ENCODE measurements around the gene FASN.

FASN gene

DNA sequence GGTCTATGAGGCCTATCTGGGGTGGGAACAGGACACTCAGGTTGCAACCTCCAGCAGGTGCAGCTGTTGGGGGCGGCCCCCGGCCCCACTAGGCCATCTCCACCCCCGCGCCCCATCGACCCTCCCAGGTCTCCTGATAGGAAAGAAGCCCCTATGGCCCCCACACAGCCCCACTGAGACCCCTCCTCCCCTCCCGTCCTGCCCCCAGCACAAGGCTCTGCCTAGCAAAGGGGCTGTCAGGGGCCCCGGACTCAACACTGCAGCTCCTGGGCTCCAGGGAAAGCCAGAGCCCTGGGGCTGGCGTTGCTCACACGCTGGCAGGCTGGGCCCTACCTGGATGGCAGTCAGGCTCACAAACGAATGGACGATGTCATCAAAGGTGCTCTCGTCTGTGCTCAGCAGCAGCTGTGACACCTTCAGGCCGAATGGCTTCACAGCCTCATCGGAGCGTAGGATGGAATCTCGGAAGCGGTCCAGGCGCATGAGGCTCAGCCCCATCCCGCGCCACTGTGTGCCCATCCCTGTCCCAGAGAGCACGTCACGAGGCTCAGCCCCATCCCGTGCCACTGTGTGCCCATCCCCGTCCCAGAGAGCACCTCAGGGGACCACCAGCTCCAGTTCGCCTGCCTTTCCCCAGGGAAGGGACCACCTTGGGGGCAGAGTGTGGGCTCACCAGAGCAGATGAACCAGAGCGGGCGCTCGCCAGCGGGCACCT is 7.3 kb downstream of the FASN start:
- no peak overlapping the region for H3K4me3 ChIP-seq (ENCODE audit: low read length)
- DNase-seq (ENCODE audit: low read depth), result no peak
- TF ChIP-seq, protein P1, sequence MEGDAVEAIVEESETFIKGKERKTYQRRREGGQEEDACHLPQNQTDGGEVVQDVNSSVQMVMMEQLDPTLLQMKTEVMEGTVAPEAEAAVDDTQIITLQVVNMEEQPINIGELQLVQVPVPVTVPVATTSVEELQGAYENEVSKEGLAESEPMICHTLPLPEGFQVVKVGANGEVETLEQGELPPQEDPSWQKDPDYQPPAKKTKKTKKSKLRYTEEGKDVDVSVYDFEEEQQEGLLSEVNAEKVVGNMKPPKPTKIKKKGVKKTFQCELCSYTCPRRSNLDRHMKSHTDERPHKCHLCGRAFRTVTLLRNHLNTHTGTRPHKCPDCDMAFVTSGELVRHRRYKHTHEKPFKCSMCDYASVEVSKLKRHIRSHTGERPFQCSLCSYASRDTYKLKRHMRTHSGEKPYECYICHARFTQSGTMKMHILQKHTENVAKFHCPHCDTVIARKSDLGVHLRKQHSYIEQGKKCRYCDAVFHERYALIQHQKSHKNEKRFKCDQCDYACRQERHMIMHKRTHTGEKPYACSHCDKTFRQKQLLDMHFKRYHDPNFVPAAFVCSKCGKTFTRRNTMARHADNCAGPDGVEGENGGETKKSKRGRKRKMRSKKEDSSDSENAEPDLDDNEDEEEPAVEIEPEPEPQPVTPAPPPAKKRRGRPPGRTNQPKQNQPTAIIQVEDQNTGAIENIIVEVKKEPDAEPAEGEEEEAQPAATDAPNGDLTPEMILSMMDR (conservative IDR thresholded peaks at IDR 0.05; ENCODE audit: low read length), result no peak

DNA sequence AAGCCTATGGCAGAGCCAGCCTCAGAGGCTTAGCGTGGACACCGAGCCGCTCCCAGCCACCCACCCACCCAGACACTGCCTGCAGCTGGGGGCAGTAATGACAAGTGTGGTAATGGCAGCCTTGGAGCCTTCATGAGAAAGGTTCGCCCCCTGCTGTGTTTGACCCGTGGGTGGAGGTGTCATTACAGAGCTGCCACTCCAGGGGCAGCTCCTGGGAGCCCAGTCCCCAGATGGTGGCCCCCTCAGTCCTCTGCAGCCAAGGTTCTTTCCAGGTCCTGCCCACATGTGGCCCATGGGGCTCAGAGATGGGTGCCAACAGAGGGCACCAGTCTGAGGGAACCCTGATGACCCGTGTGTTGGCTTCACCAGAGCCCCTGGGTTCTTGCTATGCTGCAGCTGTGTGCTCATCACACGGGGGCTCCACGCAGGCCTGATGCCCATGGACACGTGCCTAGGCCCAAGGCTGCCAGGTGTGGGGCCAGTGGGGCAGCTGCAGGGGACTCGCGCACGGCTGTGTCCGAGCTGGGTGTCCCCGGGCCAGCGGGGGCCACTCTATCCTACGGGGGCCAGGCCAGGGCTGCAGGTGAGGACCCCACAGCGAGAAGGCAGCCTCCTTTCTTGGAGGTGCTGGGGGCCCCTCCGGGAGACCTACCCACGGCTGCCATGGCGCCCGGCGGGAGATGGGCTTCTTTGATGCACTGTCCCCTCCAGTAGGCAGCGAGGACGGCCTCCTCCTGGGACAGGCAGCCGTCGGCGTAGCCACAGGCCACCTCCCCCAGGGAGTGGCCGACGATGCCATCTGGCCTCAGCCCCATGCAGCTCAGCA is 8.1 kb downstream of the FASN start:
- no peak for DNase-seq (ENCODE audit: low read depth)
- TF ChIP-seq, protein P1 (conservative IDR thresholded peaks at IDR 0.05; ENCODE audit: low read length), result no peak
- H3K4me3 ChIP-seq (ENCODE audit: low read length), result no peak overlapping the region

DNA sequence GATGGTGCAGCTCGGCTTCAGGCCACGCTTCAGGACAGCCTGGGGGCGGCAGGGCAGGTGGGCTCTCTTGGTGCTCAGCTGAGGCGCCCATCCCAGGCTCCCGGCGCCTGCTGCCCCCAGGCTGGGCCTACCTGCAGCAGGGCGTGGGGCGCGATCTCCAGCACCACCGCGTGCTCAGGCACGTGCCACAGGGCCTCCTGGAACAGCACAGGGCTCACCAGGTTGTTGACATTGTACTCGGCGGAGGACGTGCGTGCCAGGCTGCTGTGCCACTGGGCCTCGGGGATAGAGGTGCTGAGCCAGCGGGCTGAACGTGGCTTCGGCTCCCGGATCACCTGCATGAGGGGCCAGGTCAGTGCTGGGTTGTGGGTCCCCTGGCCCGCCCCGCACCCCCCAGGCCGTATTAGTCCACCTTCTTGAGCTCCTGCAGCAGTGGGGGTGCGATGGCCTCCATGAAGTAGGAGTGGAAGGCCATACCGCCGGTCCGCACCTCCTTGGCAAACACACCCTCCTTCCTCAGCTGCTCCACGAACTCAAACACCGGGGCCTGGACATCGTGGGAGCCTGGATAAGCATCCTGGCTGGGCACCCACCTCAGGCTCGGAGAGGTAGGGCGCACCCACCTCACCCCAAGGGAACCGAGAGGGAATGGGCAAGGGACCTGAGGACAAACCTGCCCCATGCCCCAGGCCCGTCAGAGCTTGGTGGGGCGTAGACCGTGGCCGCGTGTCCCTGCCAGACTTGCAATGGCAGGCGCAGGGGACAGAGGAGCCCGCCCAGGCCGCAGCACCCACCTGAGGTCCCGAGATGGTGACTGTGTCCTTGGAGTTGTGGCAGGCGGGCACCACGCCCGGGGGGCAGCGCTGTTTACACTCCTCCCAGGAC is 9.0 kb downstream of the FASN start:
- no peak for DNase-seq (ENCODE audit: low read depth)
- no peak overlapping the region for H3K4me3 ChIP-seq (ENCODE audit: low read length)
- TF ChIP-seq, protein P1 (conservative IDR thresholded peaks at IDR 0.05; ENCODE audit: low read length), result no peak

DNA sequence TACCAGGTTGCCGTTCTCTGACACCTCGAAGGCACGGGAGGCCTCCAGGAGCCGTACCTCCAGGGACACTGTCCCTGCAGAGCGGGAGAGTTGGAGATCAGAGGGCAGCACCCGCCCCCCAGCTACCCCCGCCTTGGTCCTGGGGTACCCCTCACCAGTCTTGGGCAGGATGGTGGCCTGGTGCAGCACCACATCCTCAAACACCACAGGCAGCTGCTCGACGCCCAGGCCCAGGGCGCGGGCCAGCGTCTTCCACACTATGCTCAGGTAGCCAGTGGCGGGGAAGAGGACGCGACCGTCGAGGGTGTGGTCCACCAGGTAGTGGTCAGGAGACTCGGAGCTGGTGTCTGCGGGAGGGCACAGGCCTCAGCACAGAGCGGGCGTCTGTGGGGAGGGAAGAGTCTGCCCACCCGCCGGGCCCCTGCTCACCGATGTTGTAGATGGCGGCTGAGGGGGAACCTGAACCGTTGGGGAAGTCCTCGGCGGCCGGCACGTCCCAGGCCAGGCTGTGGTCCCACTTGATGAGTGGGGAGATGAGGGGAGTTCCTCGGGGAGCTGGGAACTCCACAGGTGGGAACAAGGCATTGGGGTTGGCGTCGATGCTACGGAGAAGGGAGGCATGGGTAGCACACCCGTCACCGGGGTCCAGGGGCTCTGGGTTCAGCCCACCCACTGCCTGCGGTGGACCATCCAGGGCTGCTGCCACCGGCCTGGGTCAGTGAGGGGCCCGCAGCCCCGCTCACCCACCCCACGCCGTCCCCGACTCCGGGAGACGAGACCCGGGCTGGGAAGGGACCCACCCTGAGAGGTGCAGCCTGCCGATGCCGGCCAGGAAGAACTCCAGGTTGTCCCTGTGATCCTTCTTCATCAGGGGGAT is 9.8 kb downstream of the FASN start:
- H3K4me3 ChIP-seq (ENCODE audit: low read length), result no peak overlapping the region
- no peak for DNase-seq (ENCODE audit: low read depth)
- TF ChIP-seq, protein P1 (conservative IDR thresholded peaks at IDR 0.05; ENCODE audit: low read length), result no peak

DNA sequence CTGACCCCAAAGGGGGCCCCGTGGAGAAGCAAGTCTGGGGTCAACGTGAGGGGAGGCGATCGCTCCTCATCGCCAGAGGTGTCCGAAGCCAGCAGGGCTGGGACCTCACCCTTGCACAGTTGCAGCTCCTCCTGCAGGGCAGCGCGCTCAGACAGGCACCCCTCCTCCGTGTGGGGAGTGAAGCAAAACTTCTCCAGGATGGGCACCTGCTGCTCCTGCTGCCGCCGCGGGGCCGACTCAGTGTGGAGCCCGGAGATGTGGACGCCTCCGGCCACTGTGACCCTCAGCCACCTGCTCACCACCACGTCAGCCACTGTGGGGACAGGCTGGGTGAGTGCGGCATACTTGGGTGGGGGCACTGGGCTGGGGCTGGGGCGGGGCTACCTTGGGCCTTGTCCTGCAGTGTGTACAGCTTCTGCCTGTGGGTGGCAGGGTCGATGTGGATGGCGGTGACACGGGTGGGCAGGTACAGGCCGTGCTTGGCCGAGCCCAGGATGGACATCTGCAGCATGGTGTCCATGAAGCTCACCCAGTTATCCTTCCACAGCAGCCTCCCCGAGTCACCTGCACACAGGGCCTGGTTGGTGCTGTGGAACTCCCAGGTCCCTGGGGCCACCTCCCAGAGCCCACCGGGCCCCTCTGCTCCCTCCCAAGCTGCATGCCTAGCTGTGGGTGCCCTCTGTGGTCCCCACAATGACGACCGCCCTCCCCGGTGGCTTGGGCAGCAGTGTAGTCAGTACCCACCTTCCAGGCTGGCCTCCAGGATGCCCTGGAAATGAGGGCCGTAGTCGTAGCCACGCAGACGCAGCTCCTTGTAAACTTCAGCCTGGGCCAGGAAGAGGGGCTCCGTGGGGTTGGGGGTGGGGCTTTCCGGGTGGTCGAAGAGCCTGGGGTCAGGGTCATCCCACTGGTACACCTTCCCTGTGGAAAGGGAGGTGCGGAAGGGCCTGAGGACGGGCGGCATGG is 10.8 kb downstream of the FASN start:
- DNase-seq (ENCODE audit: low read depth), result no peak
- TF ChIP-seq, protein P1 (conservative IDR thresholded peaks at IDR 0.05; ENCODE audit: low read length), result no peak
- no peak overlapping the region for H3K4me3 ChIP-seq (ENCODE audit: low read length)
